Duodenal mucosa (tissue), 2 donors: Measurements from ENCODE around the gene PBX3.

Experiments
- H3K27ac ChIP-seq: one replicate; pipeline ENCODE4 v1.7.0; 2013; ENCODE audit warnings: low read depth, low read length
- H3K27me3 ChIP-seq, 2 donors: one replicate each; pipeline ENCODE4 v1.7.0; 2013; ENCODE audit warnings: low read length in 2 of 2, control low read depth in 1 of 2; ENCODE audit not compliant: insufficient read depth in 2 of 2, control insufficient read depth in 1 of 2
- H3K36me3 ChIP-seq, 2 donors: one replicate each; pipeline ENCODE4 v1.7.0; 2013; ENCODE audit warnings: low read length in 2 of 2, control low read depth in 1 of 2; ENCODE audit not compliant: insufficient read depth in 2 of 2, control insufficient read depth in 1 of 2
- H3K4me1 ChIP-seq, 2 donors: one replicate each; pipeline ENCODE4 v1.7.0; 2013; ENCODE audit warnings: low read length in 2 of 2, control low read depth in 1 of 2; ENCODE audit not compliant: insufficient read depth in 2 of 2, control insufficient read depth in 1 of 2
- H3K4me3 ChIP-seq, 2 donors: one replicate each; pipeline ENCODE4 v1.7.0; 2013; ENCODE audit warnings: low read length in 2 of 2, low read depth in 1 of 2
- H3K9ac ChIP-seq, 2 donors: one replicate each; pipeline ENCODE4 v1.7.0; 2013; ENCODE audit warnings: low read length in 2 of 2, low read depth in 1 of 2
- H3K9me3 ChIP-seq, 2 donors: one replicate each; pipeline ENCODE4 v1.7.0; 2013; ENCODE audit warnings: low read length in 2 of 2, control low read depth in 1 of 2; ENCODE audit not compliant: control insufficient read depth in 1 of 2

The PBX3 gene

DNA sequence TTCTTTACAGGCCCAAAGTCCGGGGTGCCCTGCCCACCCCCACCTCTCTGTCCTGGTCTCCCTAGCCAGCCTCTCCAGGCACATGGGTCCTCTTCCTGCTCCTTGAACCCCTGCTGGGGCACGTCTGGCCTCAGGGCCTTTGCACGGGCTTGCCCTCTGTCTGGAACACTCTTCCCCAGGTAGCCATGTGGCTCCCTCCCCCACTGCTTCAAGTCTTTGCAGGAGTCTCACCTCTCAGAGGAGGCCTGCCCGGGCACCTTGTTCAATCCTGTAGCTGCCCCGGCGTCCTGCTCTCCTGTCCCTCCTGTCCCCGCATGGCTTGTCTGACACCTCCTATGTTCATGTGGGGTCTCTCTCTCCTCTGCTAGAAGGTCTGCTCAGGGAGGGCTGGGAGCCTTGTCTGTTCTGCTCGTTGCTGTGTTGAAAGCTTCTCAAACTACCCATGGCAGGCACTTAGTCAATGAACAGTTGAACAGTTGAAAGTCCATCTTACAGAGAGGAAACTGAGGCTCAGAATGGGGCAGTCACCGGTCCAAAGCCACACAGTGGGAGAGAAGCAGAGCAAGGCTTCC lies 241.4 kb downstream of the PBX3 start:
- no peaks in the 10 kb centered on the region for H3K27me3 ChIP-seq
- no peak overlapping the region for H3K27ac ChIP-seq
- H3K9me3 ChIP-seq, result no peaks in the 10 kb centered on the region
- no peaks in the 10 kb centered on the region for H3K36me3 ChIP-seq
- no peak overlapping the region for H3K9ac ChIP-seq
- no peak overlapping the region for H3K4me3 ChIP-seq
- no peaks in the 10 kb centered on the region for H3K4me1 ChIP-seq

DNA sequence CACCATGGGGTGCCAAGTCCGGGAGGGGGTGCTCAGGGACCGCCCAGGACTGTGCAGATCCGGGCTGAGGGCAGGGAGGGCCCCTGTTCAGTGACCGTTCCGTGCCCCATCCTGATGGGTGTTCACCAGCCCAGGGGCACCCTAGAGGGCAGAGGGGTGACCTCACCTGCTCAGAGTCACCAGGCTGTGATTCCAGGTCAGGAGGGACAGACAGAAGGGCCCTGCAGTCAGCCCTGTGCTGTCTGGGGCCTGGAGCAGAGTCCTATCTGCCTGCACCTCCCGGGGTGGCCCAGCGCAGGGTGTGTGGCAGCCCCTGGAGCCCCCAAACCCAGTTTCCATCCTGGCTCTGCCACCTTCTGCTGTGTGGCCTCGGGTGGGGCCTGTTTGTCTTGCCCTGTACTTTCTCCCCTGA lies 241.9 kb downstream of the PBX3 start:
- Histone ChIP-seq H3K4me3 (no peak overlapping the region), H3K27me3 (no peaks in the 10 kb centered on the region), H3K9me3 (no peaks in the 10 kb centered on the region), H3K9ac (no peak overlapping the region), H3K36me3 (no peaks in the 10 kb centered on the region), H3K4me1 (no peaks in the 10 kb centered on the region), H3K27ac (no peak overlapping the region)

DNA sequence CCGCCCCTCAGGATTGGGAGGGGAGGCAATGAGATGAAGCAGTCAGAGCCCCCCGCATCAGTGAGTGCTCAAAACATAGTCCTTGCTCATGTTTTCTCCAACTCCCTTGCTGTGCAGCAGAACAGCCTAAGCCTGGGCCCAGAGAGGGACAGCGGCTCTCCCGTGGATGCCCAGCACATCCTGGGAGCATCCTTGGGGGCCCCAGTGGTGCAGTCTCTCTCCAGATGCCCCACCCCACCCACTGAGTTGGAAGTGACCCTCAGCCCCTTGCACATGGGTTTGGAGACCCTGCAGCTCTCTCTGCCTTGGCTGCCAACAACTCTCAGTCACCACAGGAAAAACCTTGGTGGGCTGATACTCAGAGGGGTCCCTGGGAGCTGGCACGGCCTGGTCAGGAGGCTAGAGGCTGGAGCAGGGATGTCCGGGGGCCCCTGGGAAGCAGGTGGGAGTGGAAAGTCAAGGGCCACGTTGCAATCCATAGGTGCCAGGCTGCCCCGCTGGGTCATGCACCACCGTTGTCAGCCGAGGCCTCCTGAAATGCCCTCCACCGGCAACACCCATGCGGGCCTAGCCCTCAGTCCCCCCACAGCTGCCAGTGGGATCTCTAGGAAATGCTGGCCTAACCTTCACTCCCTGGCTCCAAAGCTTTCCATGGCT lies 242.5 kb downstream of the PBX3 start:
- no peaks in the 10 kb centered on the region for H3K27me3 ChIP-seq
- no peak overlapping the region for H3K9ac ChIP-seq
- H3K4me3 ChIP-seq, result no peak overlapping the region
- no peaks in the 10 kb centered on the region for H3K9me3 ChIP-seq
- H3K27ac ChIP-seq, result no peak overlapping the region
- no peaks in the 10 kb centered on the region for H3K36me3 ChIP-seq
- no peaks in the 10 kb centered on the region for H3K4me1 ChIP-seq

DNA sequence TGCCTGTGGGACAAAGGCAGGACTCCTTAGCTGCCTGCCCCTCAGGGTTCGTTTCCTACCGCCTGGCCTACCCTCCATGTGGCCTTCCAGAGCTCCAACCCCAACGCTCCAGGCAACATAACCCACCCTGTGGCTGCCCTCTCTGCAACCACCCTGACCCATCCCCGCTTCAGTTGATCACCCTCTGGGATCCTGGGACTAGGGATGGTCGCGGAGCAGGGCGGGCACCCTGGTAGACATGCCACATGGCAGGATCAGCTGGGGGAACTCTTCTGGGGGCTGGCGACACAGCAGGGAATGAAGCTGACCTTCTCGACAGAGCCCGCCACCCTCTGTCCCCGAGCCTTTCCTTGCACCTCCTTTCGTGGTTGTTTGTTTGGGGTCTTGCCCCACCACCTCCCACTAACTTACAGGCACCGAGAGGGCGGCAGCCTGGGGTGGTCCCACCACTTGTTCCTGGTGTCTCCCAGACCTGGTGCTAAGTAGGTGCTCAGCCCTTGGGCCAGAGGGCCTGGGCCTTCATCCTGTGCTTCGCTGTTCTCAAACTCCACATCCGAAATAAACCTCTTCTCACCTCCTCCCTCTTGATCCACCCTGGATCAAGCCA lies 243.1 kb downstream of the PBX3 start:
- Histone ChIP-seq H3K27ac (no peak overlapping the region), H3K4me1 (no peaks in the 10 kb centered on the region), H3K4me3 (no peak overlapping the region), H3K36me3 (no peaks in the 10 kb centered on the region), H3K27me3 (no peaks in the 10 kb centered on the region), H3K9me3 (no peaks in the 10 kb centered on the region), H3K9ac (no peak overlapping the region)

DNA sequence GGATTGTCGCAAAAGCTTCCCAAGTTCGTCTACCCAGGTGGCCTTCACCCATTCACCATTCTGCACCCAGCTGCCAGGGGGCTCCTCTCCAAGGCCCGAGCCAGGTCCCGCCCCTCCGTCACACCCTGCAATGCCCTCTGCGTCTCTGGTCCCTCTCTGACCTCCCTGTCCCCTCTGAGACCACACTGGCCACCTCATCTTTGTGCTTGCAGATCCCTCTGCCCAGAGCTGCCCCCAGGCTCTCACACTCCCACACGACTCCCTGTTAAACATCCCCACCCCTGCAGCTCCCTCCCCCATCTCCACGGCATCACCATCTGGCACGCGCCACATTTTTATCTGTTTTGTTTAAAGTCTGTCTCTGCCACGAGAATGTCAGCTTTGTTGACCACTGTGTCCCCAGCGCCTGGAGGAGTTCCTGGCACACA lies 243.6 kb downstream of the PBX3 start:
- no peaks in the 10 kb centered on the region for H3K36me3 ChIP-seq
- no peak overlapping the region for H3K4me3 ChIP-seq

DNA sequence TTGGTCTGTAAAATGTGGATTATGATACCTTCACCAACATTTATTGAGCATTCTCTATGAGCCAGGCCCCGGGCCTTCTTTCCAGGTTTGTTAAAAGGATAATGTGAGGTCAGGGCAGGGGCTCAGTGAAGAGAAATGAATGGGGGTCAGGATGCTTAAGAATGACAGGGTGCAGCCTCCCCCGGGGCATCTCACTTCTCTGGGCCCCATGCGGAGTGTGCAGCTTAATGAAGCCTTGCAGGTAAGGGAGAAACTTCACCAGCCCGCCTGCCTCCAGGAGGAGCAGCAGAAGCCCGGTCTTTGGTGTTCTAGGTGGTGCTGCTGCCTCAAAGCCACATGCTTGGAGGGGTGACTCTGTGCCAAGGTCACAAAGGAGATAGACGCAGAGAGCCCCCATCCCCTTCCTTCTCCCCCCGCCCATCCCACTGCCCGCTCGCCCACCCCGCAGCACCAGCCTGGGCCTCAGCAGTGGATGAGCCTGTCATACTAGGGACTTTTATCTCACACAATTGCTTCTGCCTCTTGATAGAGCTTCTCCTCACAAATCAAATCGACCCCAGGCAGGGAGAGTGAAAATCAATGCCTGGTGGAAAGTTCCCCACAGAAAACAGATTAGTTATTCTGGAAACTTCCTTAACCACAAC lies 244.8 kb downstream of the PBX3 start:
- Histone ChIP-seq H3K9me3 (no peaks in the 10 kb centered on the region), H3K27ac (no peak overlapping the region), H3K4me3 (no peak overlapping the region), H3K9ac (no peak overlapping the region), H3K4me1 (no peaks in the 10 kb centered on the region), H3K36me3 (no peaks in the 10 kb centered on the region), H3K27me3 (no peaks in the 10 kb centered on the region)

More for the DNA sequence above, 243.6 kb downstream of the PBX3 start:
- Histone ChIP-seq H3K9me3 (no peaks in the 10 kb centered on the region), H3K4me1 (no peaks in the 10 kb centered on the region), H3K9ac (no peak overlapping the region), H3K27me3 (no peaks in the 10 kb centered on the region), H3K27ac (no peak overlapping the region)

DNA sequence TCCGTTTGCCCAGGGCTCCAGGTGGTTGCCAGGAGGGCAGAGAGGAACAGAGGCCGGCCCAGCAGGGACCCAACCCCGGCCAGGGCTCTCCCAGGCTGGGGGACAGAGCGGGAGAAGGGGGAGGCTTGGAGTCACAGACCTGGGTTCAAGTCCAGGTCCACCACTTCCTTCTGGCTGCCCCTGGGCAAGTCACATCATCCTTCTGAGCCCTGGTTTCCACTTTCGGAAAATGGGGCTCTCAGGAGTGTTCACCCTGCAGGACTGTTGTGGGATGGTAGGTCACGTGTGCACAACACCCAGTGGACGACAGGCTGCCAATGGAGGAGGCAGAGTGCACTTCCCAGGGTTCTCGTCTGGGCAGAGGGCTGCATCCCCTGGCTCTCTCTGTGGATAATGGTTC lies 245.4 kb downstream of the PBX3 start:
- Histone ChIP-seq H3K27me3 (no peaks in the 10 kb centered on the region), H3K27ac (no peak overlapping the region), H3K9me3 (no peaks in the 10 kb centered on the region), H3K36me3 (no peaks in the 10 kb centered on the region), H3K4me3 (no peak overlapping the region), H3K9ac (no peak overlapping the region), H3K4me1 (no peaks in the 10 kb centered on the region)

DNA sequence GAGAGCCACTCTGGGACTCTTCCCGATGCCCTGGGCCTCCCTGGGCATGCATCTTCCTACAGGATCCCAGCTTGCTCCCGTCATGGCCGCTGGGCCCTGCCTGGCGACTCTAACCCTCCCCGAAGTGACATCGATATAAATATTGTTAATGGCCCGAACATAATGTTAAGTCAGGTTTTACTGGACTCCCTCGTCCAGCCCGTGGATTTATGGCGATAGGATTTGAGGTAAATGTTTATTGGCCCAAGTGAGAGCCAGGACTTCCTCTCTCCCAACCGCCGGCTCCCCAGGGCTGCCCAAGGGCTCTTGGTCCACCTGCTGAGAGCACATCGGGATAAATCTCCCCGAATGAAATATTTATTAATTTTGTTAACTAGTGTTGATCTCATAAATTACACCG lies 246.3 kb downstream of the PBX3 start:
- no peak overlapping the region for H3K4me3 ChIP-seq
- no peaks in the 10 kb centered on the region for H3K9me3 ChIP-seq
- H3K27ac ChIP-seq, result no peak overlapping the region
- no peaks in the 10 kb centered on the region for H3K4me1 ChIP-seq
- no peak overlapping the region for H3K9ac ChIP-seq
- H3K27me3 ChIP-seq, result no peaks in the 10 kb centered on the region
- no peaks in the 10 kb centered on the region for H3K36me3 ChIP-seq

DNA sequence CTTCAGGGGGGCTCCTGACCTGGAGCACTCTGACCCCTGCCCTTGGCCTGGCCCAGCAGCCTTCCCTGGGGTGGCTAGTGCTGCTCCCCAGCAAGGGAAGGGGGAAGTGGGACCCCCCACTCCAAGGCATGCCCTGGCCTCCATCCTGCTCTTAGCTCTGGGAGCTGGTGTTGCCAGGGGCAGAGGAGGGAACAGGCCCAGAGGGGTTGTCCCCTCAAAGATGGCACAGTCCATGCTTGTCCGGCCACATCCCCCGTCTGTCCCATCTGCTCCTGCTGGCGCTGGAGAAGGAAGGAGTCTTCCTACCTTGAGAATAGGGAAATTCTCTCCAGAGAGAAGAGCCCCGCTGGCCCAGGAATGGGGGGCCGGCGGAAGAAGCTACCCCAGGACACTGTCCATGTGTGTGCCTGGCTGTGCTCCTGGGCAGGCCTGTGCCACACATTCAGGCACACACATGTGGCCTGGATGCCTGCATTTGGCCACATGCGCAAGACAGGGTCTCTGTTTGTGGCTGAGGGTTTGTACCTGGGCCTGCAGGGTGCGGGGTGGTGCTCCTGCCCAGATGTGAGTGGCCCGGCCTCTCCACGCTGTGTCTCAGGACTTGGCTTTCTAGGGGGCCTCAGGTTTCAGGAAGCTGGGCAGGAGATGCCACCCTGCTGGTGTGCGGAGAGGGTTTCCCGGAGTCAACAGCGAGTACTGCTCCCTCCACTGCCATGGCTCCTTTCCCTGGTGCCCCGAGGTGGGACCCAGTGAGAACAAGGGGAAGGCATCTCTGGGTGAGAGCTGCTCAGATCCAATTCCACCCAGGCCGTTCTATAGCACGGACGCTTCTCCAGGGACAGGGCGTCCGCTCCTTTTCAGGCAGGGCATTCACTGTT lies 247.1 kb downstream of the PBX3 start:
- H3K36me3 ChIP-seq, result no peaks in the 10 kb centered on the region
- no peak overlapping the region for H3K4me3 ChIP-seq
- H3K27ac ChIP-seq, result no peak overlapping the region
- H3K9me3 ChIP-seq, result no peaks in the 10 kb centered on the region
- H3K27me3 ChIP-seq, result no peaks in the 10 kb centered on the region
- no peak overlapping the region for H3K9ac ChIP-seq
- no peaks in the 10 kb centered on the region for H3K4me1 ChIP-seq
